Esophagus (tissue), 2 donors: ENCODE results near the gene EMID1. TPM values are rescaled to one million over a fixed set of nuclear protein-coding genes. Genes with fewer than 3 reads are reported as not detected.

Source experiments
- H3K27ac ChIP-seq, 2 donors: one replicate each; pipeline ENCODE4 v1.5.1; 2013; ENCODE audit warnings: low read depth in 2 of 2, mild to moderate bottlenecking in 2 of 2, inconsistent platforms in 1 of 2, low read length in 1 of 2, moderate library complexity in 1 of 2
- H3K27me3 ChIP-seq, 2 donors: one replicate each; pipeline ENCODE4 v1.6.1; 2013; ENCODE audit warnings: low read length in 2 of 2, control low read depth in 1 of 2, mild to moderate bottlenecking in 1 of 2; ENCODE audit not compliant: insufficient read depth in 2 of 2, control insufficient read depth in 1 of 2
- H3K36me3 ChIP-seq, 2 donors: one replicate each; pipeline ENCODE4 v1.6.1; 2013; ENCODE audit warnings: low read length in 1 of 2; ENCODE audit not compliant: control insufficient read depth in 2 of 2, insufficient read depth in 2 of 2
- H3K4me1 ChIP-seq, 2 donors: one replicate each; pipeline ENCODE4 v1.6.1; 2013; ENCODE audit warnings: low read length in 1 of 2; ENCODE audit not compliant: control insufficient read depth in 2 of 2, insufficient read depth in 2 of 2
- H3K4me3 ChIP-seq, 2 donors: one replicate each; pipeline ENCODE4 v1.5.1; 2013; ENCODE audit warnings: low read length in 2 of 2, mild to moderate bottlenecking in 2 of 2, low read depth in 1 of 2, moderate library complexity in 1 of 2
- H3K9me3 ChIP-seq, 2 donors: one replicate each; pipeline ENCODE4 v1.6.1; 2013; ENCODE audit warnings: mild to moderate bottlenecking in 2 of 2, low read depth in 1 of 2, low read length in 1 of 2, moderate library complexity in 1 of 2; ENCODE audit not compliant: control insufficient read depth in 2 of 2, insufficient read depth in 1 of 2
- WGBS, 2 donors: extraction: QIAGEN DNeasy Blood & Tissue Kit; methylation state at CpG; one replicate each; pipeline ENCODE4 v1.1.7; 2013; 5-methylcytosine and 5-hydroxymethylcytosine counted together
- polyA plus RNA-seq, 2 donors: library from polyadenylated mRNA; stranded (reverse); fragments of 200-250 nt; gene quantifications; one replicate each; pipeline ENCODE4 v1.2.3, GENCODE V29; 2013
- donor health status: healthy with polysubstance abuse.
- donor health status: Bipolar disorder and iron deficiency.

Gene EMID1
- polyA plus RNA-seq, 2 donors: 0.22 to 0.54 TPM

DNA sequence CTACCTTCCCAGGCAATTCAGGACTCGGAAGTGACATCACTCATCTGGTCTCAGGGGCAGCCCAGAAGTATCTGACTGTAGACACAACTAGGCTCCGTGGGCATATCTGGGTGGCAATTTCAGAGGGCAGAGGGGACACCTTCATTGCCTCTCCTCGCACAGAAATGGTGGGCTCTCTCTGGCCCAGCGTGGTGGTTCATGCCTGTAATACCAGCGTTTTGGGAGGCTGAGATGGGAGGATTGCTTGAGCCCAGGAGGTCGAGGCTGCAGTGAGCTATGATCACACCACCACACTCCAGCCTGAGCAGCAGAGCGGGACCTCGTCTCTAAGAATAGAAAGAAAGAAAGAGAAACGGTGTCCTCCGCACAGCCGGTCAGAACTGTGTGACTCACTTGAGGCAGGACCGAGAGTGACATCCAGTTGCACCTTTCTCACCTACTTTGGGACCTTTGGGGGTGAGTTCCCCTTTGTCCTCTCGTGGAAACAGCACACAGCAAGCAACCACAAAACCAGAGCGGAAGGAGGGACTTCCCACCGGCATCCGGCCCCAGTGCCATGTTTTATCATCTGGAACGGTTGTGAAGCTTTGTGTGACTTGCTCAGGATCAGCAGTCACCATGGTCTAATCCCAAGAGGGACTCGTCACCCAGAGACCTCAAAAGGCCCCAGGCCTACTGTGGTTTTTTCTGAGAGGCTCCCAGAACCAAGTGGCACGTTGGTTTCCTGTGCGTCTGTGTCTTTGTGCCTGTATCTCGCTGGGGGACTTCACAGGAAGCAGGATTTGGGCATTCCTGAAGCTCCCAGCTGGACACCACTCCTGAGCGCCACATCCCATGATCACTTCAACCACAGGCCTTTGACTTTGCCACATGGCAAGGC lies 38.4 kb upstream of the EMID1 start:
- 77 to 78% methylated on average over 22 of the region's 22 CpGs for WGBS, 2 donors
- Histone ChIP-seq H3K36me3 (no peaks in the 10 kb centered on the region), H3K4me3 (no peak overlapping the region), H3K27ac (no peak overlapping the region), H3K9me3 (no peaks in the 10 kb centered on the region), H3K27me3 (no peaks in the 10 kb centered on the region), H3K4me1 (no peaks in the 10 kb centered on the region)

DNA sequence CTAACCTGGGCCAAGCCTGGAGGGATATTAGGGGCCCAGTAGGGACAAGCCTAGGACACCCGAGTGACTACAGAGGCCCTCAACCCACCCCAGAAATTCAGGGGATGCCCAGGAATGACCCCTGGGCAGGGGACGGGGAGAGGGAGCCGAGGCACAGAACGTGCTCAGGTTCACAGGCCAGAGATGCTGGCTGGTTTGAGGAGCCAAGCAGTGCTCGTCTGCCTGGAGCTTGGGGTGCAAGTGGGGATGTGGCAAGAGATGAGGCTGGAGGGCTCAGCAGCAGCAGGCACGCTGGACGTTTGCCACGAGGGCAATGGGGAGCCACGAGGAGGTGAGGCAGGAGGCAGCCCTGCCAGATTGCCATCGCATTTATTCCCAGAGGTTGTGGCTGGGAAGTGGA lies 34.0 kb upstream of the EMID1 start:
- no peaks in the 10 kb centered on the region for H3K36me3 ChIP-seq
- no peaks in the 10 kb centered on the region for H3K9me3 ChIP-seq
- H3K27me3 ChIP-seq: no peaks in the 10 kb centered on the region
- H3K4me1 ChIP-seq: no peaks in the 10 kb centered on the region
- 81 to 84% methylated on average over 10 of the region's 10 CpGs for WGBS, 2 donors
- no peak overlapping the region for H3K27ac ChIP-seq
- H3K4me3 ChIP-seq: no peak overlapping the region

DNA sequence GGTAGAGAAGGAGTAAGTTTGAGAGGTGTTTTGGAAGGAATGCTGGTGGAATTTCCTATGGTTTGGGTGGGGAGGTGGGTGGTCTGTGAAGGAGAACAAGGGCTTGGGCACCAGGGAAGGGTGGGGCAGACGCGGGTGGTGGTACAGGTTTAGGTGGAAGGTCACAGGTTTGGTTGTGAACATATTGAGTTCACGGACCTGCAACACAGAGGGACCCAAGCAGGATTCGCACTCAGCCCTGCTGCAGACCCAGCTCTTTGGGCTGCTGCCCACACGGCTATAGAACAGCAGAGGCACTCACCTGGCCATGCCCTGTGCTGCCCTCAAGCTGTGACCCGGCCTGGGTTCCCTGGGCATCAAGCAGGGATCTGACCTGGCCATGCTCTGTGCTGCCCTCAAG lies 33.5 kb upstream of the EMID1 start:
- Histone ChIP-seq H3K27me3 (no peaks in the 10 kb centered on the region), H3K27ac (no peak overlapping the region), H3K36me3 (no peaks in the 10 kb centered on the region), H3K9me3 (no peaks in the 10 kb centered on the region), H3K4me1 (no peaks in the 10 kb centered on the region), H3K4me3 (no peak overlapping the region)
- 90 to 91% methylated on average over 6 of the region's 6 CpGs for WGBS, 2 donors

DNA sequence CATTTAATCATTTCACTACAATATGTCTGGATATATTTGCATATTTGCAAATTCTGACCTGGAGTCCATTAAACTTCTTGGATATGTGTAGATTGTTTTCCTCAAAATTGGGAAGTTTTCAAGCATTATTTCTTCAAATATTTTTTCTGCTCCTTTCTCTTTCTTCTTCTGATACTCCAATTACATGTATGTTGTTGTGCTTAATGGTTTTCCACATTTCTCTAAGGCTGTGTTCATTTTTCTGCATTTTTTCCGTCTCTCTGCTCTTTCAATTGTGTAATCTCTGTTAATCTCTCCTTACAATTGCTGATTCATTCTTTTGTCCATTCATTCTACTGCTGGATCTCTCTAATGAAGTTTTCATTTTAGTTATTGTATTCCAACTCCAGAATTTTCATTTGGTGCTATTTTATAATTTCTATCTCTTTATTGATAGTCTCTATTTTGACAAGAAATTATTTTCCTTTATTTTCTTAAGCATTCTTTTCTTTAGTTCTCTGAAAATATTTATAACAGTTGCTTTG lies 30.3 kb upstream of the EMID1 start:
- Histone ChIP-seq H3K9me3 (no peaks in the 10 kb centered on the region), H3K4me1 (no peaks in the 10 kb centered on the region), H3K36me3 (no peaks in the 10 kb centered on the region), H3K27me3 (no peaks in the 10 kb centered on the region), H3K4me3 (no peak overlapping the region), H3K27ac (no peak overlapping the region)
- 60 to 67% methylated on average over 1 of the region's 1 CpG for WGBS, 2 donors

DNA sequence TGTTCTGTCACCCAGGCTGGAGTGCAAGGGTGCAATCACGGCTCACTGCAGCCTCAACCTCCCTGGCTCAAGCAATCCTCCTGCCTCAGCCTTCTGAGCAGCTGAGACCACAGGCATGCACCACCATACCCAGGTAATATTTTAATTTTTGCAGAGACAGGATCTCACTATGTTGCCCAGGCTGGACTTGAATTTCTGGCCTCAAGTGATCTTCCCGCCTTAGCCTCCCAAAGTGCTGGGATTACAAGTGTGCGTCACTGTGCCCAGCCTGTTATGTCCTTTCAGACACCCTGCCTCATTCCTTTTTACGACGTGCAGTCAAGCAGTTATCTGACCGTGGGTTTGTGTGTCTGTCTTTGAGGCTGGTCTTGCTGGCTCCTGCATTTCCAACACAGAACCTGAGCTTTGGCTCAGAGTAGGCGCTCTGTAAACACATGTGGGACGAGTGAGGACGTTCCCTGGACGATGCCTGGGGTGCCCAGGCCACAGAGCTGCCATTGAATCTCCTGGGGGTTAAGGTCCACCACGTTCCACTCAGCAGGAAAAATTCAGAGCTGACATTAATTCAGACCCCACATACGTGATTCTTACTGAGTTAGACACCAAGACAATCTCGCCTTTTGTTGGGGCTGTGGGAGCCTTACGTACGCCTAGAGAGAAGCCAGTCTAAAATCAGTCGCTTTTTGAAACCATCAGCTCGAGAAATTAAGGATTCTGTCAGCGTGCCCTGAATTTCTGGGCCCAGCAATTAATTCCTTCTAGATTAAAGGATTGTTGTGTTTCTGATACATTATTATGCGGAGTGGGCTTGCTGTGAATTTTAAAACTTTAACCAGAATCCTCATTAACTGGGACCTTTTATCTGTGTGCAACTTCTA lies 21.5 kb upstream of the EMID1 start:
- Histone ChIP-seq H3K27ac (no peak overlapping the region), H3K4me1 (no peaks in the 10 kb centered on the region), H3K9me3 (no peaks in the 10 kb centered on the region), H3K4me3 (no peak overlapping the region), H3K27me3 (no peaks in the 10 kb centered on the region), H3K36me3 (no peaks in the 10 kb centered on the region)
- WGBS, 2 donors: 87 to 90% methylated on average over 19 of the region's 19 CpGs

DNA sequence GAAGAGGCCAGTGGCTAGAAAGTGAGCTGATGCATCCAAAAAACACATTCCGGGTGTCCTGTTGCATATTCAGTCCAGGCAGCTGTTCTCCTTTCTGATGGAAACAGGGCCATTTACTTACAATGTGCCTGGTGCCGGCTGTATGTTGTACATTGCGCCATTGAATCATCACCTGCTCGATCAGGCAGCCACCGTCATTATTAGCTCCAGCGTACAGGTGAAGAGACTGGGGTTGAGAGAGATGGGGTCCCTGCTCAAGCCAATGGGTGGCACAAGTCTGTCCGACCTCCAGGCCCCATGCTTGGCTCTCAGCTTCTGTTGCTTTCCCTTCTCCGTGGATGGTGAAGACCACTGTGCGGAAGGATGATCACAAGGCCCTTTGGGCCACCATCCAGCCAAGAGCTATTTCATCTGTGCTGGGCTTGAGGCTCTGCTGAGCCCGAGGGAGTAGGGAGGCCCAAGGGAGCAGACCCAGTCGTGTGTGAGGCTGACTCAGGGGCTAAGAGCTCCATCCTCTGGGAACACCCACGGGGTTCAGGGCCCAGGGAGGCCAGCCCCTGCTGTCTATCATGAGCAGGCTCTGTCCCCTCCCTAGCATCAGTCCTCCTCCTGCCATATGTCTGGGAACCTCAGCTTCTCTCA lies 20.7 kb upstream of the EMID1 start:
- no peaks in the 10 kb centered on the region for H3K9me3 ChIP-seq
- 84 to 86% methylated on average over 12 of the region's 12 CpGs for WGBS, 2 donors
- no peaks in the 10 kb centered on the region for H3K36me3 ChIP-seq
- no peaks in the 10 kb centered on the region for H3K4me1 ChIP-seq
- no peak overlapping the region for H3K4me3 ChIP-seq
- no peaks in the 10 kb centered on the region for H3K27me3 ChIP-seq
- no peak overlapping the region for H3K27ac ChIP-seq

DNA sequence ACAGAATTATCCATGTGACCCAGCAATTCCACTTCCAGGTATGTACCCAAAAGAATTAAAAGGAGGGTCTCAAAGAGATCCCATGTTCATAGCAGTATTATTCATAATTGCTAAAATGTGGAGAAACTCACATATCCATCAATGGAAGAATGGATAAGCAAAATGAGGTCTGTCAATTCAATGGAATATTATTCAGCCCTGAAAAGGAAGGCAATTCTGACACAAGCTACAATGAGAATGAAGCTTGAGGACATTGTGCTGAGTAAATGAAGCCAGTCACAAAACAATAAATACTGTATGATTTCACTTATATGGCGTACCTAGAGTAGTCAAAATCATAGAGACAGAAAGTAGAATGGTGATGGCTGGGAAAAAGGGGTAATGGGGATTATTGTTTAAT lies 19.4 kb upstream of the EMID1 start:
- no peak overlapping the region for H3K4me3 ChIP-seq
- H3K9me3 ChIP-seq: no peaks in the 10 kb centered on the region
- 97 to 100% methylated on average over 1 of the region's 1 CpG for WGBS, 2 donors
- H3K4me1 ChIP-seq: no peaks in the 10 kb centered on the region
- no peaks in the 10 kb centered on the region for H3K36me3 ChIP-seq
- H3K27ac ChIP-seq: no peak overlapping the region
- no peaks in the 10 kb centered on the region for H3K27me3 ChIP-seq

DNA sequence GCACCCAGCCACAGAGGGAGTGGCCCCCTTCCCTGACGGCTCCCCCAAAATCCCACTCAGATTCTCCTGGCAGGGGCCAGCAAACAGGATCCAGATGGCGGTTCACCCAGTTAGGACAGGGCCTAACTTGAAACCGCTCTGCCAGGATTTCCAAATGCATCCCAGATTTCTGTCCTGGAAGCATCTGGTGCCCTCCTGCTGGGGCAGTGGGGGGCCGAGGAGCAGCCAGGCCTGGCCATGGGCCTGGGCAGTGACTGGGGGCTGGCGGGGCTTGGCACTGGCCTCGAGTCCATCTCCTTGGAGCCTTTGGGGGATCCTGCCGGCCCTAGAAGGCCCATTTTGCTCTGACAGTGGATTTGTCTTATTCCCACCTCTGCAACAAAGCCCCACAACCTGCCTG lies 17.9 kb upstream of the EMID1 start:
- Histone ChIP-seq H3K27ac (no peak overlapping the region), H3K4me3 (no peak overlapping the region), H3K9me3 (no peaks in the 10 kb centered on the region), H3K36me3 (no peaks in the 10 kb centered on the region), H3K27me3 (no peaks in the 10 kb centered on the region), H3K4me1 (no peaks in the 10 kb centered on the region)
- 78 to 91% methylated on average over 7 of the region's 7 CpGs for WGBS, 2 donors

DNA sequence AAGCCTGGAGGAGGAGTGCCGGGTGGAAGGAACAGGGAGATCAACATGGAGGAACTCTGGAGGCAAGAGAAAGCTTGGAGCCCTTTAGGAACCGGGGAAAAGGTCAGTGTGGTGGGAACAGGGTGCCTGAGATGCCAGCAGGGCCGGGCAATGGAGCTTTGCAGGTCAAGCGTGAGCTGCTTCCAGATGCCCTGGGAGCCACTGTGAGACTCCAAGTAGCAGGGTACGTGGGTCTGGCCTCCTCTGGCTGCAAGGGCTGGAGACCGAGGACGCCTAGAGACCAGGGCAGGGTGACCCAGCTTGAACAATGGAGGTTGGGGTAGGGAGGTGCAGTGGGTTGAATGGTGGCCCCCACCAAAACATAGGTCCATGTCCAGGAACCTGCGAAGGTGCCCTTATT lies 15.6 kb upstream of the EMID1 start:
- Histone ChIP-seq H3K36me3 (no peaks in the 10 kb centered on the region), H3K4me1 (no peaks in the 10 kb centered on the region), H3K27ac (no peak overlapping the region), H3K4me3 (no peak overlapping the region), H3K27me3 (no peaks in the 10 kb centered on the region), H3K9me3 (no peaks in the 10 kb centered on the region)
- 86 to 93% methylated on average over 8 of the region's 8 CpGs for WGBS, 2 donors
